Fibroblast of villous mesenchyme (primary cell): Measurements from ENCODE around the gene CELSR2. TPM values are rescaled to one million over a fixed set of nuclear protein-coding genes. Genes with fewer than 3 reads are reported as not detected.

ENCODE experiments used
- DNase-seq: peaks from one replicate; pipeline ENCODE4 v3.0.0-alpha.2; 2010; ENCODE audit warnings: low read depth
- H3K4me3 ChIP-seq: 2 replicates; pipeline ENCODE4 v1.5.1; 2011; ENCODE audit warnings: low read depth, mild to moderate bottlenecking, low read length
- total RNA-seq: library from RNA; depleted of rRNA; stranded (reverse); fragments of >200 nt; gene quantifications from 2 replicates; pipeline ENCODE4 v1.2.3, GENCODE V29; 2012
- TF ChIP-seq, protein P1 (sequence below): IDR thresholded peaks from 2 replicates; pipeline ENCODE4 v1.5.1; 2012; ENCODE audit warnings: low read depth, mild to moderate bottlenecking, low read length; ENCODE audit not compliant: insufficient read depth

The CELSR2 gene
- total RNA-seq, 1 donor = 1.3 TPM

DNA sequence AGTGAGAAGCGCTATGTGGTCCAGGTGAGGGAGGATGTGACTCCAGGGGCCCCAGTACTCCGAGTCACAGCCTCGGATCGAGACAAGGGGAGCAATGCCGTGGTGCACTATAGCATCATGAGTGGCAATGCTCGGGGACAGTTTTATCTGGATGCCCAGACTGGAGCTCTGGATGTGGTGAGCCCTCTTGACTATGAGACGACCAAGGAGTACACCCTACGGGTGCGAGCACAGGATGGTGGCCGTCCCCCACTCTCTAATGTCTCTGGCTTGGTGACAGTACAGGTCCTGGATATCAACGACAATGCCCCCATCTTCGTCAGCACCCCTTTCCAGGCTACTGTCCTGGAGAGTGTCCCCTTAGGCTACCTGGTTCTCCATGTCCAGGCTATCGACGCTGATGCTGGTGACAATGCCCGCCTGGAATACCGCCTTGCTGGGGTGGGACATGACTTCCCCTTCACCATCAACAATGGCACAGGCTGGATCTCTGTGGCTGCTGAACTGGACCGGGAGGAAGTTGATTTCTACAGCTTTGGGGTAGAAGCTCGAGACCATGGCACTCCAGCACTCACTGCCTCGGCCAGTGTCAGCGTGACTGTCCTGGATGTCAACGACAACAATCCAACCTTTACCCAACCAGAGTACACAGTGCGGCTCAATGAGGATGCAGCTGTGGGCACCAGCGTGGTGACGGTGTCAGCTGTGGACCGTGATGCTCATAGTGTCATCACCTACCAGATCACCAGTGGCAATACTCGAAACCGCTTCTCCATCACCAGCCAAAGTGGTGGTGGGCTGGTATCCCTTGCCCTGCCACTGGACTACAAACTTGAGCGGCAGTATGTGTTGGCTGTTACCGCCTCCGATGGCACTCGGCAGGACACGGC lies 2.2 kb downstream of the CELSR2 start:
- H3K4me3 ChIP-seq = no peak overlapping the region
- no peak for DNase-seq
- TF ChIP-seq, protein P1, sequence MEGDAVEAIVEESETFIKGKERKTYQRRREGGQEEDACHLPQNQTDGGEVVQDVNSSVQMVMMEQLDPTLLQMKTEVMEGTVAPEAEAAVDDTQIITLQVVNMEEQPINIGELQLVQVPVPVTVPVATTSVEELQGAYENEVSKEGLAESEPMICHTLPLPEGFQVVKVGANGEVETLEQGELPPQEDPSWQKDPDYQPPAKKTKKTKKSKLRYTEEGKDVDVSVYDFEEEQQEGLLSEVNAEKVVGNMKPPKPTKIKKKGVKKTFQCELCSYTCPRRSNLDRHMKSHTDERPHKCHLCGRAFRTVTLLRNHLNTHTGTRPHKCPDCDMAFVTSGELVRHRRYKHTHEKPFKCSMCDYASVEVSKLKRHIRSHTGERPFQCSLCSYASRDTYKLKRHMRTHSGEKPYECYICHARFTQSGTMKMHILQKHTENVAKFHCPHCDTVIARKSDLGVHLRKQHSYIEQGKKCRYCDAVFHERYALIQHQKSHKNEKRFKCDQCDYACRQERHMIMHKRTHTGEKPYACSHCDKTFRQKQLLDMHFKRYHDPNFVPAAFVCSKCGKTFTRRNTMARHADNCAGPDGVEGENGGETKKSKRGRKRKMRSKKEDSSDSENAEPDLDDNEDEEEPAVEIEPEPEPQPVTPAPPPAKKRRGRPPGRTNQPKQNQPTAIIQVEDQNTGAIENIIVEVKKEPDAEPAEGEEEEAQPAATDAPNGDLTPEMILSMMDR = no peak

DNA sequence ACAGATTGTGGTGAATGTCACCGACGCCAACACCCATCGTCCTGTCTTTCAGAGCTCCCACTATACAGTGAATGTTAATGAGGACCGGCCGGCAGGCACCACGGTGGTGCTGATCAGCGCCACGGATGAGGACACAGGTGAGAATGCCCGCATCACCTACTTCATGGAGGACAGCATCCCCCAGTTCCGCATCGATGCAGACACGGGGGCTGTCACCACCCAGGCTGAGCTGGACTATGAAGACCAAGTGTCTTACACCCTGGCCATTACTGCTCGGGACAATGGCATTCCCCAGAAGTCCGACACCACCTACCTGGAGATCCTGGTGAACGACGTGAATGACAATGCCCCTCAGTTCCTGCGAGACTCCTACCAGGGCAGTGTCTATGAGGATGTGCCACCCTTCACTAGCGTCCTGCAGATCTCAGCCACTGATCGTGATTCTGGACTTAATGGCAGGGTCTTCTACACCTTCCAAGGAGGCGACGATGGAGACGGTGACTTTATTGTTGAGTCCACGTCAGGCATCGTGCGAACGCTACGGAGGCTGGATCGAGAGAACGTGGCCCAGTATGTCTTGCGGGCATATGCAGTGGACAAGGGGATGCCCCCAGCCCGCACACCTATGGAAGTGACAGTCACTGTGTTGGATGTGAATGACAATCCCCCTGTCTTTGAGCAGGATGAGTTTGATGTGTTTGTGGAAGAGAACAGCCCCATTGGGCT lies 3.0 kb downstream of the CELSR2 start:
- TF ChIP-seq, protein P1 = no peak
- H3K4me3 ChIP-seq = no peak overlapping the region
- DNase-seq = no peak

DNA sequence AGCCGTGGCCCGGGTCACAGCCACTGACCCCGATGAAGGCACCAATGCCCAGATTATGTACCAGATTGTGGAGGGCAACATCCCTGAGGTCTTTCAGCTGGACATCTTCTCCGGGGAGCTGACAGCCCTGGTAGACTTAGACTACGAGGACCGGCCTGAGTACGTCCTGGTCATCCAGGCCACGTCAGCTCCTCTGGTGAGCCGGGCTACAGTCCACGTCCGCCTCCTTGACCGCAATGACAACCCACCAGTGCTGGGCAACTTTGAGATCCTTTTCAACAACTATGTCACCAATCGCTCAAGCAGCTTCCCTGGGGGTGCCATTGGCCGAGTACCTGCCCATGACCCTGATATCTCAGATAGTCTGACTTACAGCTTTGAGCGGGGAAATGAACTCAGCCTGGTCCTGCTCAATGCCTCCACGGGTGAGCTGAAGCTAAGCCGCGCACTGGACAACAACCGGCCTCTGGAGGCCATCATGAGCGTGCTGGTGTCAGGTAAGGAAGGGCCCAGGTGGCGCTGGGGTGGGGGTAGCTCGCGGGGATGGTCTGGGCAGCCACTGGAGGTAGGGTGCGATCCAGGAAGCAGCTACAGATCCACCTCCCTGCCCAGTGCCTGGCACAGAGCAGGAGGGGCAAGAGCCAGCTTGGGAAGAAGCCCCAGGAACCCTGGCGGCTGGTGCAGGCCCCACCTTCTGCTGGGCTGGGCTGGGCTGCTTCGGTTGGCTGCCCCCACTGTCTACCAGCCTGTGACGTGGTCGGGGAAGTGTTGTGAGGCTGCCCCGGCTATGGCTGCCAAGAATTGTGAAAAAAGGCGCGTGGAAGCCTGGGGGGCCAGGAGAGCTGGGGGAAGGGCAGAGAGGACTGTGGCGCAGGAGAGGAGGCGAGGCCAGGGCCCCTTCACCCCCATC lies 3.8 kb downstream of the CELSR2 start:
- DNase-seq = no peak
- TF ChIP-seq, protein P1 = no peak
- H3K4me3 ChIP-seq = no peak overlapping the region

DNA sequence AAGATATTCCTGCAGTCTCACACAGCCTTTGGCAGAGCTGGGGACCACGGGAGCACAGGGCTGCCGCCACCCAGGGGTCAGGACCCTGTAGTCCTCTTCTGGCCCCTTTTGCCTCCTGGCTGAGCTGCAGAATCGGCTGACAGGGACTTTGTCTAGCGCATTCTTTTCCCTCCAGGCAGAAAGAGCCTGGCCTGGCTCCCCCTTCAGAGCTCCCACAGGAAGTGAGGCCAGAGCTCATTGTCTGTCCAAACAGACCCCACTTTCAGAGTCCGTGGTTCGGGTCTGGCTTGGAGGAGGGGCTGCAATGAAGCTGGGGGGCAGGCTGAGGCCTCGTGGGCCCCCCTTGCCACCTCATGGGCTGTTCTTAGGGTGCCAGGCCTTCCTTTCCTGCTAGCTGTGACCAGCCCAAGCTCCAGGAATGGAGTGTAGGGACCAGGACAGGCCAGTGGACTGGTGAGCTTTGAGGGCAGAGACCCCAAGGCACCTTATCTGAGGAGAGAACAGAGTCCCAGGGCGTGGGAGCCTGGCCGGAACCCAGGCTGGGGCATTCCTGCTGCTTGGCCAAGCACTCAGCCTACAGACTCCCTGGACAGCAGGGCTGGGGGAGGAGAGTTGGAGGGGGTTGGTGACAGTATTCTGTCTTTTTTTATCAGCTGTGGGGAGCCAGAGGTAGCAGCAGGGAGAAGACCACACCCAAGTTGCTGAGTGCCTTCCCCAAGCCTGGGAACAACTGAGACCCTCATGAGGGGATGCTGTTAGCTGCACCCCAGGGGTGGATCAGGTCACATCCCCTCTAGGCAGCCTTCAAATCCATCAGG lies 4.7 kb downstream of the CELSR2 start:
- TF ChIP-seq, protein P1 = no peak

DNA sequence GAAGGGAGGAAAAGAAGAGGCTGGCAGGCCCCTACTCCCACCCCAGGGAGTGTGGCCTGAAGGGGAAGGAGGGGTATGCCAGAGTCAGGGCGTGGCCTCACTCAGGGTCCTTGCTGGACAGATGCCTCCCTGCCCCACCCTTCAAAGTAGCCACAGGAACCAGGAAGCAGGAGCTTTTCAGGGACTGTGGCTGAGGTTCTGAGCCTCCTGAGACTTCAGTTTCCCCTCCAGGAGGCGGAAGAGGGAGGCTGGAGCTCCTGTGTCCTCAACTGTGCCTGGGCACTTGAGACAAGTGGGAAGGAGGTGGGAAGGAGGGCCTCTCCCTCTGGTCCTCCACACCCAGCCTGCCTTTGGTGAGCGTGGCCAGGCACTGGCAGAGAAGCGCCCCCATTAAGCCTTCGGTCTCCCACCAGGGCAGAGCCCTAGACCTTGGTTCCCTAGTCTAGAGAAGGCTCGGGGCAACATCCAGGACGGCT lies 5.3 kb downstream of the CELSR2 start:
- TF ChIP-seq, protein P1 = no peak
- H3K4me3 ChIP-seq = no peak overlapping the region
- no peak for DNase-seq

More for the DNA sequence above, 4.7 kb downstream of the CELSR2 start:
- DNase-seq = no peak
- no peak overlapping the region for H3K4me3 ChIP-seq
